ENCODE measurements around the gene PLEKHB1. TPM values are rescaled to one million over a fixed set of nuclear protein-coding genes. Genes with fewer than 3 reads are reported as not detected.
A peak's percentile ranks its signal among the peaks of the same experiment; 100 is the strongest.

The PLEKHB1 gene
- total and polyA plus RNA-seq, 7 donors: 0.33 to 13.7 (median 8.7) TPM

DNA sequence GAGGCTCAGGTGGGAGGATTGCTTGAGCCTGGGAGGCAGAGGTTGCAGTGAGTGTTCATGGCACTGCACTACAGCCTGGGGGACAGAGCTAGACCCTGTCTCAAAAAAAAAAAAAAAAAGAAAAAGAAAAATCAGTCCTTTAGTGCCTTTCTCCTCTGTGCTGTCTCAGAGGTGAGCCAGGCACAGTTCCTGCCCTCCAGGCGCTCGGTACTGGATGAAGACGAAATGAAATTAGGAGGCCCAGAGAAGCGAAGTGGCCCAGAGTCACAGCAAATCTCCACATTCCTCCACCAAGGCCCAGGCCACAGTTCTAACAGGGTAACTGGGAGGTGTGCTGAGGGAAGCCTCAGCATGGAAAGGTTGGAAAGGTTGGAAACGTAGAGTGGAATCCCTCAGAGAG is 4.9 kb downstream of the PLEKHB1 start:
- no peaks in the 10 kb centered on the region for H3K9me3 ChIP-seq
- ATAC-seq (no peak), DNase-seq (no peak)
- H3K27me3 ChIP-seq (ENCODE audit: insufficient read depth in 3 of 3, low read length in 2 of 3): no peaks in the 10 kb centered on the region
- WGBS, 3 donors: 94 to 100% (median 94%) methylated on average over 5 of the region's 5 CpGs
- TF ChIP-seq, protein P1, sequence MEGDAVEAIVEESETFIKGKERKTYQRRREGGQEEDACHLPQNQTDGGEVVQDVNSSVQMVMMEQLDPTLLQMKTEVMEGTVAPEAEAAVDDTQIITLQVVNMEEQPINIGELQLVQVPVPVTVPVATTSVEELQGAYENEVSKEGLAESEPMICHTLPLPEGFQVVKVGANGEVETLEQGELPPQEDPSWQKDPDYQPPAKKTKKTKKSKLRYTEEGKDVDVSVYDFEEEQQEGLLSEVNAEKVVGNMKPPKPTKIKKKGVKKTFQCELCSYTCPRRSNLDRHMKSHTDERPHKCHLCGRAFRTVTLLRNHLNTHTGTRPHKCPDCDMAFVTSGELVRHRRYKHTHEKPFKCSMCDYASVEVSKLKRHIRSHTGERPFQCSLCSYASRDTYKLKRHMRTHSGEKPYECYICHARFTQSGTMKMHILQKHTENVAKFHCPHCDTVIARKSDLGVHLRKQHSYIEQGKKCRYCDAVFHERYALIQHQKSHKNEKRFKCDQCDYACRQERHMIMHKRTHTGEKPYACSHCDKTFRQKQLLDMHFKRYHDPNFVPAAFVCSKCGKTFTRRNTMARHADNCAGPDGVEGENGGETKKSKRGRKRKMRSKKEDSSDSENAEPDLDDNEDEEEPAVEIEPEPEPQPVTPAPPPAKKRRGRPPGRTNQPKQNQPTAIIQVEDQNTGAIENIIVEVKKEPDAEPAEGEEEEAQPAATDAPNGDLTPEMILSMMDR (IDR thresholded peaks at IDR 0.05): no peak
- H3K36me3 ChIP-seq (ENCODE audit: insufficient read depth in 1 of 2, low read depth in 1 of 2): no peaks in the 10 kb centered on the region
- peaks cover 3% of the 10 kb centered on the region for H3K4me1 ChIP-seq
- H3K27ac ChIP-seq: no peak overlapping the region
- intact Hi-C loops (cut with DNase I): no loop called here
- H3K4me3 ChIP-seq: no peak overlapping the region

DNA sequence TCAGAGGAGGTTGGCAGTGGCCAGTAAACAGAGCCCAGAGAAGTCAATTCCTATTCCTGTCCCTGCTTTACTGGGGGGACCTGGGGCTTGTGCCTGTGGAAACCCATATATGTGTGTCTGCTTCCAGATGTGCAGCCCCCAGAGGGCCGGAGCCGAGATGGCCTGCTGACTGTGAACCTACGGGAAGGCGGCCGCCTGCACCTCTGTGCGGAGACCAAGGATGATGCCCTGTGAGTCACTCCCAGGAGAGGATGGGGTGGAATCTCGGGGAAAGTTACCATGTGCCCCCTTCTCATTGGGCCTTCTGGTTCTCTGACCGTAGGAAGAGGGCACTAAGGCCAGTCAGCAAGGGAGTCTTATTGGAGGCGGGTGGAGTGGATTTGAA is 5.3 kb downstream of the PLEKHB1 start:
- Histone ChIP-seq H3K27me3 (ENCODE audit: insufficient read depth in 3 of 3, low read length in 2 of 3) (no peaks in the 10 kb centered on the region), H3K27ac (no peak overlapping the region), H3K36me3 (ENCODE audit: insufficient read depth in 1 of 2, low read depth in 1 of 2) (no peaks in the 10 kb centered on the region), H3K9me3 (no peaks in the 10 kb centered on the region), H3K4me3 (no peak overlapping the region), H3K4me1 (peaks cover 3% of the 10 kb centered on the region)
- no peak for ATAC-seq
- DNase-seq: no peak
- TF ChIP-seq, protein P1 (IDR thresholded peaks at IDR 0.05): no peak
- intact Hi-C loops (cut with DNase I): no loop called here
- 92 to 94% (median 92%) methylated on average over 9 of the region's 9 CpGs for WGBS, 3 donors

DNA sequence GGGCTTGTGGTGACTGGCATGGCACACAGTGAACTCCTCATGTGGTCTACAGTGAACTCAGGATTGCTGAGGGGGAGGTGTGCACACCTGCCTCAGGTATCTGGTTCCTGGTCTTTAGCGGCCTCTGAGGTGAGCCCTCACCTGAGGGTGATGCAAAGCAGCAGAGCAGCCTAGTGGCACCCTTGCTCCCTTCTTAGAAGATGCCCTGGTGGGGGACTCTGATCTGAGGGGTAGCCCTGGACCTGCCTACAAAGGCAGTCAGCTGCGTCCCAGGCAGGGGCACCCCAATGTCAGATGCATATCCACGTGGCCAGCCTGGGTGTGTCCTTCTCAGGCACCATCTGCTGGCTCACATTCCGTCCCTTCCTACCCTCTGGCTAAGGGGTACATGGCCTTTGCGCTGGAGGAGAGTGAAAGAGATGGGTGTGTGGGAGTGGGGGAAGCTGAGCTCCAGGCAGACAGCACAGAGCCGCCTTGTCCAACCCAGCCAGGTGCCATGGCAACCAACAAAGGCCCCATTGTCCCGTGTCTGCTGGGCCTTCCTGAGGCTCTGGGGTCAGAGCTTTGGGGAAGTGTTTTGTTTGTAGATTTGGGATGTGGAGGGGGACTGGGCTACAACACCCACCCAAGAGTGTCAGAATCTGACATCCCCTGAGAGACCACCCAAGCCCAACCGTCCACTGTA is 5.8 kb downstream of the PLEKHB1 start:
- DNase-seq (no peak), ATAC-seq (no peak)
- Histone ChIP-seq H3K27ac (no peak overlapping the region), H3K9me3 (no peaks in the 10 kb centered on the region), H3K4me3 (no peak overlapping the region), H3K36me3 (ENCODE audit: insufficient read depth in 1 of 2, low read depth in 1 of 2) (no peaks in the 10 kb centered on the region), H3K27me3 (ENCODE audit: insufficient read depth in 3 of 3, low read length in 2 of 3) (no peaks in the 10 kb centered on the region), H3K4me1 (peaks cover 3% of the 10 kb centered on the region)
- WGBS, 3 donors: 56 to 62% (median 56%) methylated on average over 8 of the region's 8 CpGs
- intact Hi-C loops (cut with DNase I): no loop called here
- TF ChIP-seq, protein P1 (IDR thresholded peaks at IDR 0.05): no peak

DNA sequence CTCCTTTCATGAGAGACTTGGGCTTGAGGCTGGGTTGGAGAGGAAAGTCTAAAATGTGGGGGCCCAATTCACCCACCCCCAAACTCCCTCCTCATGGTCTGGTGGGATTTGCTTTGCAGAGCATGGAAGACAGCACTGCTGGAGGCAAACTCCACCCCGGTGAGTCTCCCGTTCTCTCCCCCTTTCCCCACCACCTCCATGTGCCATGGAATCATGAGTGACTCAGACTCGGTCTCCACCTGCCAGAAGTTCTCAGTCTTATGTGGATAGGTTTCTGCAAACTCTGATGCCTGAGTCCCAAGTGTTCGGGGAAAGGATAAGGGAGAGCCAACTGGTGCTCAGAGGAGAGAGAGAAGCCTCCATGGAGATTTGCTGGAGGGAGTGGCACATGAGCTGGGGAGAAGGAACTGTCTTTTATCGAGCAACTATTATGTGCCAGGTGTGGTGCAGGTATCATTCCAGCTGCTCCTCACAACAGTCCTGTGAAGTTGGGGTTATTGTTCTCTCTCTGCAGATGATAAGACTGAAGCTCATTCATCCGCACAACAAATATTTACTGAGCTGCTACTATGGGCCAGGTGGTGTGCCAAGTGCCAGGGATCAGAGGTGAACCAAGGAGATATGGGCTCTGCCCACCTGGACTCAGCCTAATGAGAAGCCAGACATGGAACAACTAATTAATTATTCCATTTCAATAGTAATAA is 6.6 kb downstream of the PLEKHB1 start:
- Histone ChIP-seq H3K4me3 (no peak overlapping the region), H3K36me3 (ENCODE audit: insufficient read depth in 1 of 2, low read depth in 1 of 2) (no peaks in the 10 kb centered on the region), H3K27me3 (ENCODE audit: insufficient read depth in 3 of 3, low read length in 2 of 3) (no peaks in the 10 kb centered on the region), H3K4me1 (no peaks in the 10 kb centered on the region), H3K27ac (no peak overlapping the region), H3K9me3 (no peaks in the 10 kb centered on the region)
- TF ChIP-seq, protein P1 (IDR thresholded peaks at IDR 0.05): no peak
- intact Hi-C loops (cut with DNase I): no loop called here
- ATAC-seq: peak in 1 of 4 donors; percentile 22
- WGBS, 3 donors: 74 to 78% (median 78%) methylated on average over 6 of the region's 6 CpGs
- no peak for DNase-seq
